Measurements from ENCODE around the gene EPHB2. TPM values are rescaled to one million over a fixed set of nuclear protein-coding genes. Genes with fewer than 3 reads are reported as not detected.

EPHB2 gene
- total RNA-seq, 1 donor from 2014 or later = 10.7 TPM

- H3K4me3 Mint-ChIP-seq (ENCODE audit: unreplicated experiment) = no peak overlapping the region
- H3K4me1 Mint-ChIP-seq (ENCODE audit: unreplicated experiment) = no peaks in the 10 kb centered on the region
- peaks cover 8% of the 10 kb centered on the region for H3K27me3 Mint-ChIP-seq (ENCODE audit: unreplicated experiment)
- no peak for TF ChIP-seq CTCF (IDR thresholded peaks at IDR 0.05; ENCODE audit: unreplicated experiment)
- H3K27ac Mint-ChIP-seq (ENCODE audit: unreplicated experiment) = no peak overlapping the region
- no peaks in the 10 kb centered on the region for H3K9me3 Mint-ChIP-seq (ENCODE audit: unreplicated experiment)
- no peak for DNase-seq (ENCODE audit: low spot score)
- no peaks in the 10 kb centered on the region for H3K36me3 Mint-ChIP-seq (ENCODE audit: low read depth, unreplicated experiment)
Observed at GRCh38 chr1:22786719-22787489, 76.3 kb downstream of the EPHB2 start.

GRCh38 chr1:22787636-22788035, 77.0 kb downstream of the EPHB2 start:
- TF ChIP-seq CTCF (IDR thresholded peaks at IDR 0.05; ENCODE audit: unreplicated experiment) = no peak
- no peaks in the 10 kb centered on the region for H3K36me3 Mint-ChIP-seq (ENCODE audit: low read depth, unreplicated experiment)
- no peak for DNase-seq (ENCODE audit: low spot score)
- no peaks in the 10 kb centered on the region for H3K9me3 Mint-ChIP-seq (ENCODE audit: unreplicated experiment)
- H3K27ac Mint-ChIP-seq (ENCODE audit: unreplicated experiment) = no peak overlapping the region
- H3K4me3 Mint-ChIP-seq (ENCODE audit: unreplicated experiment) = no peak overlapping the region
- no peaks in the 10 kb centered on the region for H3K4me1 Mint-ChIP-seq (ENCODE audit: unreplicated experiment)
- peaks cover 8% of the 10 kb centered on the region for H3K27me3 Mint-ChIP-seq (ENCODE audit: unreplicated experiment)

- H3K36me3 Mint-ChIP-seq (ENCODE audit: low read depth, unreplicated experiment) = no peaks in the 10 kb centered on the region
- H3K4me1 Mint-ChIP-seq (ENCODE audit: unreplicated experiment) = no peaks in the 10 kb centered on the region
- H3K27ac Mint-ChIP-seq (ENCODE audit: unreplicated experiment) = no peak overlapping the region
- H3K4me3 Mint-ChIP-seq (ENCODE audit: unreplicated experiment) = no peak overlapping the region
- no peaks in the 10 kb centered on the region for H3K9me3 Mint-ChIP-seq (ENCODE audit: unreplicated experiment)
- TF ChIP-seq CTCF (IDR thresholded peaks at IDR 0.05; ENCODE audit: unreplicated experiment) = no peak
- no peak for DNase-seq (ENCODE audit: low spot score)
- peaks cover 8% of the 10 kb centered on the region for H3K27me3 Mint-ChIP-seq (ENCODE audit: unreplicated experiment)
Observed at GRCh38 chr1:22788254-22788661, 77.6 kb downstream of the EPHB2 start.

GRCh38 chr1:22789356-22789994, 78.8 kb downstream of the EPHB2 start:
- Mint-ChIP-seq H3K27me3 (ENCODE audit: unreplicated experiment) (peaks cover 8% of the 10 kb centered on the region), H3K36me3 (ENCODE audit: low read depth, unreplicated experiment) (no peaks in the 10 kb centered on the region), H3K4me1 (ENCODE audit: unreplicated experiment) (no peaks in the 10 kb centered on the region), H3K4me3 (ENCODE audit: unreplicated experiment) (no peak overlapping the region), H3K27ac (ENCODE audit: unreplicated experiment) (no peak overlapping the region), H3K9me3 (ENCODE audit: unreplicated experiment) (no peaks in the 10 kb centered on the region)
- DNase-seq (ENCODE audit: low spot score) = no peak
- no peak for TF ChIP-seq CTCF (IDR thresholded peaks at IDR 0.05; ENCODE audit: unreplicated experiment)

Data from endothelial cell (in vitro differentiated cells).